Smooth muscle cell of the brain vasculature (primary cell): Measurements from ENCODE around the gene IGF1R.

ENCODE experiments used
- DNase-seq: peaks from one replicate; pipeline ENCODE4 v3.0.0-alpha.2; 2012; ENCODE audit warnings: low read depth, low spot score

IGF1R gene

GRCh38 chr15:98909968-98910885 is 261.9 kb downstream of the IGF1R start:
- DNase-seq, result no peak

GRCh38 chr15:98914626-98915025 is 266.3 kb downstream of the IGF1R start:
- DNase-seq, result no peak

GRCh38 chr15:98916826-98917225 is 268.5 kb downstream of the IGF1R start:
- DNase-seq, result no peak

GRCh38 chr15:98917417-98917816 is 269.1 kb downstream of the IGF1R start:
- DNase-seq, result no peak

- DNase-seq, result no peak
Observed at GRCh38 chr15:98920091-98920880, 271.9 kb downstream of the IGF1R start.

- no peak for DNase-seq
Observed at GRCh38 chr15:98923171-98923570, 274.8 kb downstream of the IGF1R start.

GRCh38 chr15:98923579-98923978 is 275.2 kb downstream of the IGF1R start:
- DNase-seq, result no peak

GRCh38 chr15:98924401-98925049 is 276.2 kb downstream of the IGF1R start:
- DNase-seq, result no peak

GRCh38 chr15:98926236-98926635 is 277.9 kb downstream of the IGF1R start:
- no peak for DNase-seq

- DNase-seq, result no peak
Observed at GRCh38 chr15:98927022-98927421, 278.7 kb downstream of the IGF1R start.

GRCh38 chr15:98927996-98928395 is 279.7 kb downstream of the IGF1R start:
- DNase-seq, result no peak

- DNase-seq, result no peak
Observed at GRCh38 chr15:98930576-98930975, 282.2 kb downstream of the IGF1R start.

GRCh38 chr15:98931004-98931403 is 282.7 kb downstream of the IGF1R start:
- DNase-seq, result no peak

- no peak for DNase-seq
Observed at GRCh38 chr15:98933406-98933805, 285.1 kb downstream of the IGF1R start.

- DNase-seq, result no peak
Observed at GRCh38 chr15:98935736-98936135, 287.4 kb downstream of the IGF1R start.

- no peak for DNase-seq
Observed at GRCh38 chr15:98937413-98938104, 289.2 kb downstream of the IGF1R start.

- no peak for DNase-seq
Observed at GRCh38 chr15:98938105-98938417, 289.7 kb downstream of the IGF1R start.

- DNase-seq, result no peak
Observed at GRCh38 chr15:98938799-98939198, 290.5 kb downstream of the IGF1R start.

GRCh38 chr15:98939311-98940080 is 291.2 kb downstream of the IGF1R start:
- DNase-seq, result no peak

- DNase-seq, result no peak
Observed at GRCh38 chr15:98941595-98942255, 293.4 kb downstream of the IGF1R start.
